Measurements from ENCODE around the gene CHST8.

DNA sequence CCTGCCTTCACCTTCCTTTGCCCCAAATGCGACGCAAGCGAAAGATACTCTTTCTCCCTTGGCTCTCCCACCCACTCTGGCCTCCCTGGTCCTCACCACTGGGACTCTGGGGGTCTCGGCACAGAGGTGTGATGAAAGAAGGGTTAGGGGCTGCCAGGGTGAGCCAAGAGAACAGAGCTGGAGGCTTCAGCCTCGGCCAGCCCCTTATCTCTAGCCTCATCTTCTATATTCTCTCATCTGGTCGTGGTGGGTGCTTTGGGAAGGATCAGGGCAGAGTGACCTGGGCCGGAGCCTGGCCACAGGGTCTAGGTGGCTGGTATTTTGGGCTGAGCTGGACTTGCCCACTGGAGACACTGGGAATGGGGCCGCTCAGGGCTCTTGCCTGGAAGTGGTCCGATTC is 103.8 kb downstream of the CHST8 start:
- TF ChIP-seq, protein P1, sequence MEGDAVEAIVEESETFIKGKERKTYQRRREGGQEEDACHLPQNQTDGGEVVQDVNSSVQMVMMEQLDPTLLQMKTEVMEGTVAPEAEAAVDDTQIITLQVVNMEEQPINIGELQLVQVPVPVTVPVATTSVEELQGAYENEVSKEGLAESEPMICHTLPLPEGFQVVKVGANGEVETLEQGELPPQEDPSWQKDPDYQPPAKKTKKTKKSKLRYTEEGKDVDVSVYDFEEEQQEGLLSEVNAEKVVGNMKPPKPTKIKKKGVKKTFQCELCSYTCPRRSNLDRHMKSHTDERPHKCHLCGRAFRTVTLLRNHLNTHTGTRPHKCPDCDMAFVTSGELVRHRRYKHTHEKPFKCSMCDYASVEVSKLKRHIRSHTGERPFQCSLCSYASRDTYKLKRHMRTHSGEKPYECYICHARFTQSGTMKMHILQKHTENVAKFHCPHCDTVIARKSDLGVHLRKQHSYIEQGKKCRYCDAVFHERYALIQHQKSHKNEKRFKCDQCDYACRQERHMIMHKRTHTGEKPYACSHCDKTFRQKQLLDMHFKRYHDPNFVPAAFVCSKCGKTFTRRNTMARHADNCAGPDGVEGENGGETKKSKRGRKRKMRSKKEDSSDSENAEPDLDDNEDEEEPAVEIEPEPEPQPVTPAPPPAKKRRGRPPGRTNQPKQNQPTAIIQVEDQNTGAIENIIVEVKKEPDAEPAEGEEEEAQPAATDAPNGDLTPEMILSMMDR (conservative IDR thresholded peaks at IDR 0.05) = no peak
- no peak for TF ChIP-seq EZH2 (IDR thresholded peaks at IDR 0.05; ENCODE audit: low read depth)
